GM18517 (cell line): ENCODE measurements around the gene GGT6.

Experiments used
- ATAC-seq: cut with Tn5 transposase; IDR thresholded peaks from one replicate; pipeline ENCODE4 v1.9.1; 2021; ENCODE audit warnings: mild to moderate bottlenecking, moderate library complexity; ENCODE audit not compliant: unreplicated experiment

The GGT6 gene

DNA sequence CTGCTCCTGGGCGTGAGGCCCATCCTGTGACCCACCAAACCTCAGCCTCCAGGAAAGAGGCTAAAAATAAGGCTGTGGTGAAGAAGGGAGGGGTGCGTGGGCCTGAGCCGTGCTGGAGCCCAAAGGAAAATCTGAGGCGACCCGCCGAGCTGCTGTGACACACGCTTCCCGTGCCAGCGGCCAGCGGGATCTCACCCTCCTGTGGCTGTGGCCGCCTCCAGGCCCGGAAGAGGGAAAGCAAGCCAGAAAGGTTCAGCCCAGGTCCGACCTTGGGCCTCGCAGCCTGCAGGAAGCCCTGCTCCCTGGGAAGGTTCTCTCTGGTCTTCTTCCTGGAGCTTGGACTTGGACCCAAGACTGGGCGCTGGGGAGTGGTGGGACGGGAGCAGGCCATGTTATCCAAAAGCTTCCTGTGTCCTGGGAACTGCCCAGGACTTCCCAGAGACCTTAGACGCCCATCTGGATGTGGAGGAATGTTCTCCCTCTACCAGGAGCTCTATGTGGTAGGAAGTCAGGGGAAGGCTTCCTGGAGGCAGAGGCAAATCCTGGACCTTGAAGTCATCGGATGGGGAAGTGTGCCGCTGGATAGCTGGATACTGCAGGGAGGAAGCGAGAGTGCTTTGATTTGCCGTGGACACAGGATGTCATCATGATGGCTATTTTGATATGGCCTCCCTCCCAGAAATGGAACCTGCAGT lies 50.3 kb downstream of the GGT6 start:
- ATAC-seq: no peak

DNA sequence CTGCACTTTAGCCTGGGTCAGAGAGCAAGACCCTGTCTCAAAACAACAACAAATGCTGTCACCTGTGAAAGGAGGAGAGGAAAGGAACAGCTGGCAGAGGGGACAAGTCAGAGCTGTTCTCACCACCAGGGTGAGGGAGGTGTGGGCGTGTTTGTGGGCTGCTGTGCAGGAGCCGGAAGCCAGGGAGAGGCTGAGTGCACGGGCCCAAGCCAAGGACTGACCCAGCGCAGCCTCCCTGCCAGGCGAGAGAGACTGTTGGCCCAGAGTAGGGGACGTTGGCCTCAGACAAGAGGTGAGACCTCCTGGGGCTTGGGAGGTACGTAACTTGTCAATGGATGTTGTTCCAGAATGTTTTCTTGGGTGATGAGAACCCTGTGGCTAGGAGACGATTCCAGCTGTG lies 51.0 kb downstream of the GGT6 start:
- no peak for ATAC-seq

DNA sequence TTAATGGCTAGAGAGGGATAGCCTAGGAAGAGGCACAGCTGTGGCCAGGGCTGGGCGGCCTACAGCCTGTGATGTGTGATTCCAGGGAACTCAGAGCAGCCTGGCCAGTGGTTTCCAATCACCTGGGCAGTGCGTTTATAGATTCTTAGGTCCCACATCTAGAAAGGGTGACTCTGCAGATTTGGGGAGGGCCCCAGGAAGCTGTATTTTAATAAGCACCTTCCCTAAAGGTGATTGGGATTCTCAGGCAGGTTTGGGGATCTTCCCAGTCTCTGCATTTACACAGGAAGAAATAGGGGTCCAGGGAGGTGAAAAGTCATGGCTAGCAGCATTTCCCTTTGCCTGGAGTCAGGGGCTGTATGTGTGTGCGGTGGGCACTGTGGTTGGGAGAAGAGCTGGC lies 52.2 kb downstream of the GGT6 start:
- ATAC-seq: no peak

DNA sequence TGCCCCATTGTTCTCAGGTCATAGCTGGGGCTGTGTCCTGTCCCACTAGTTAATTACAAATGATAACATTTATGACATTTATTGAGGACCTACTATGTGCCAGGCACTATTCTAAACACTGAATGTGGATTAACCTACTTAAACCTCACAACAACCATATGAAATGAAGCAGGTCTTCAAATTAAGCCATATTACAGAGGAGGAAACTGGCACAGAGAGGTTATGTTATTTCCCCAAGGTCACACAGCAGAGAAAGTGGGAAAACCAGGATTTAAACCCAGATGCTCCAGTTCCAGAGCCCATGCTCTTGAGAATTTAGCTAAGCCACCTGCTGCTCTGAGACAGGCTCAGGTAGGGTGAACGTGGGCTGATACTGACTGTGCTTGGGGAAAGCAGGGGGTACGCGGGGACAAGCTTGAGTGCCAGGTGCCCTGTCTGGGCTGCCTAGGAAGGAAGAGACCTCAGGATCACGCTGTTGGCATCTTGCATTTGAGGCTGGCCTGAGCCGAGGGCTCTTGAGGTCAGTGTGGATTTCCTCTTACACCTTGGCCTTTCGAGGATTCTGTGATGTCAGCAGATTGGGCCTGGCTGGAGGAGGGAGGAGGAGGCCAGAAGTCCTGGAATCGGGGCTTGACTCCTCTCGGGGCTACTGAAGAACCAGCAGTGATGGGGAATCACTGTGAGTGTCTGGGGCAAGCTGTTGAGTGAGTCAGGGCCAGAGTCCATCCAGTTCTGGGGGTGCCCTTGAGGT lies 52.8 kb downstream of the GGT6 start:
- ATAC-seq: no peak
